ENCODE results near the gene BEST1. TPM values are rescaled to one million over a fixed set of nuclear protein-coding genes. Genes with fewer than 3 reads are reported as not detected.

The BEST1 gene
- total RNA-seq, 1 donor from 2014 or later = 0.58 TPM

GRCh38 chr11:61927501-61927900 lies 22.6 kb upstream of the BEST1 start:
- intact Hi-C loops (cut with micrococcal nuclease) = no loop called here
- Histone ChIP-seq H3K27ac (replicated peaks) (no peak overlapping the region), H3K4me3 (no peak overlapping the region), H3K27me3 (ENCODE audit: low read depth) (no peaks in the 10 kb centered on the region), H3K4me1 (peaks cover 20% of the 10 kb centered on the region), H3K9me3 (replicated peaks) (no peaks in the 10 kb centered on the region), H3K36me3 (no peaks in the 10 kb centered on the region)
- TF ChIP-seq, protein P1, sequence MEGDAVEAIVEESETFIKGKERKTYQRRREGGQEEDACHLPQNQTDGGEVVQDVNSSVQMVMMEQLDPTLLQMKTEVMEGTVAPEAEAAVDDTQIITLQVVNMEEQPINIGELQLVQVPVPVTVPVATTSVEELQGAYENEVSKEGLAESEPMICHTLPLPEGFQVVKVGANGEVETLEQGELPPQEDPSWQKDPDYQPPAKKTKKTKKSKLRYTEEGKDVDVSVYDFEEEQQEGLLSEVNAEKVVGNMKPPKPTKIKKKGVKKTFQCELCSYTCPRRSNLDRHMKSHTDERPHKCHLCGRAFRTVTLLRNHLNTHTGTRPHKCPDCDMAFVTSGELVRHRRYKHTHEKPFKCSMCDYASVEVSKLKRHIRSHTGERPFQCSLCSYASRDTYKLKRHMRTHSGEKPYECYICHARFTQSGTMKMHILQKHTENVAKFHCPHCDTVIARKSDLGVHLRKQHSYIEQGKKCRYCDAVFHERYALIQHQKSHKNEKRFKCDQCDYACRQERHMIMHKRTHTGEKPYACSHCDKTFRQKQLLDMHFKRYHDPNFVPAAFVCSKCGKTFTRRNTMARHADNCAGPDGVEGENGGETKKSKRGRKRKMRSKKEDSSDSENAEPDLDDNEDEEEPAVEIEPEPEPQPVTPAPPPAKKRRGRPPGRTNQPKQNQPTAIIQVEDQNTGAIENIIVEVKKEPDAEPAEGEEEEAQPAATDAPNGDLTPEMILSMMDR (IDR thresholded peaks at IDR 0.05; ENCODE audit: borderline replicate concordance) = no peak
- no peak for DNase-seq

- Histone ChIP-seq H3K9me3 (replicated peaks) (no peaks in the 10 kb centered on the region), H3K4me3 (no peak overlapping the region), H3K27me3 (ENCODE audit: low read depth) (no peaks in the 10 kb centered on the region), H3K4me1 (peaks cover 8% of the 10 kb centered on the region), H3K36me3 (no peaks in the 10 kb centered on the region), H3K27ac (replicated peaks) (no peak overlapping the region)
- intact Hi-C loops (cut with micrococcal nuclease) = no loop called here
- DNase-seq = no peak
- TF ChIP-seq, protein P1 (IDR thresholded peaks at IDR 0.05; ENCODE audit: borderline replicate concordance) = no peak
Observed at GRCh38 chr11:61928606-61929005, 21.5 kb upstream of the BEST1 start.

DNA sequence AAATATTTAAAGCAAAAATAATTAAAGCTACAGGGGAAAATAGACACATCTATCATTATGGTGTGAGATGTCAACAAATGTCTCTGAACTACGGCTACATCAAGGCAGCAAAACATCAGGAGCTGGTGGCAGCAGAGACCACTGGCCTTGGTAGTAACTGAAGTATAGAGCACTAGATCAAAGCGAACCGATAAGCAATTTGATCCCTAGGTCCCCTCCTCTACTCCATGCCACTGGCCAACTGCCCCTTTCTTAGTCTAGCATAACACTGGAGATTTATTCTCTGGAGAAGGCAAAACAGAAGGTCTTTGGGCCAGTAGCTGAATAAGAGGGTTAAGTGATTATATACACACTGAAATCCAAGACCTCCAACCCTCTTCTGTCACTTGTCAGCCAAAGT lies 19.2 kb upstream of the BEST1 start:
- no peak overlapping the region for H3K4me3 ChIP-seq
- TF ChIP-seq, protein P1 (IDR thresholded peaks at IDR 0.05; ENCODE audit: borderline replicate concordance) = no peak
- intact Hi-C loops (cut with micrococcal nuclease) = no loop called here
- no peak for DNase-seq
- H3K36me3 ChIP-seq = no peaks in the 10 kb centered on the region
- peaks cover 5% of the 10 kb centered on the region for H3K9me3 ChIP-seq (replicated peaks)
- no peak overlapping the region for H3K27ac ChIP-seq (replicated peaks)
- no peaks in the 10 kb centered on the region for H3K27me3 ChIP-seq (ENCODE audit: low read depth)
- H3K4me1 ChIP-seq = no peaks in the 10 kb centered on the region

- no peak overlapping the region for H3K27ac ChIP-seq (replicated peaks)
- intact Hi-C loops (cut with micrococcal nuclease) = no loop called here
- peaks cover 26% of the 10 kb centered on the region for H3K9me3 ChIP-seq (replicated peaks)
- no peak overlapping the region for H3K4me3 ChIP-seq
- H3K36me3 ChIP-seq = no peaks in the 10 kb centered on the region
- TF ChIP-seq, protein P1 (IDR thresholded peaks at IDR 0.05; ENCODE audit: borderline replicate concordance) = no peak
- DNase-seq = no peak
- H3K27me3 ChIP-seq (ENCODE audit: low read depth) = no peaks in the 10 kb centered on the region
- no peaks in the 10 kb centered on the region for H3K4me1 ChIP-seq
Observed at GRCh38 chr11:61935861-61936260, 14.3 kb upstream of the BEST1 start.

DNA sequence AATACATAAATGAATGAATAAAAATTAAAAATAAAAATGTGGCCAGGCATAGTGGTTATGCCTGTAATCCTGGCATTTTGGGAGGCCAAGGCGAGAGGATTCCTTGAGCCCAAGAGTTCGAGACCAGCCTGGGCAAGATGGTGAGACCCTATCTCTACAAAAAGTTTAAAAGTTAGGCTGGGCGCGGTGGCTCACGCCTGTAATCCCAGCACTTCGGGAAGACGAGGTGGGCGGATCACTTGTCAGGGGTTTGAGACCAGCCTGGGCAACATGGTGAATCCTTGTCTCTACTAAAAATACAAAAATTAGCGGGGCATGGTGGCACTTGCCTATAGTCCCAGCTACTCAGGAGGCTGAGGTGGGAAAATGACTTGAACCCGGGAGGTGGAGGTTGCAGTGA lies 9.7 kb upstream of the BEST1 start:
- intact Hi-C loops (cut with micrococcal nuclease) = loop anchor here (10.0 kb wide), 1 partner anchor 146 kb away; the partner anchor contains the start of genes FEN1 and TMEM258
- no peak for DNase-seq

More for the DNA sequence above, 9.7 kb upstream of the BEST1 start:
- Histone ChIP-seq H3K27me3 (ENCODE audit: low read depth) (no peaks in the 10 kb centered on the region), H3K36me3 (no peaks in the 10 kb centered on the region), H3K27ac (replicated peaks) (no peak overlapping the region), H3K4me1 (no peaks in the 10 kb centered on the region), H3K9me3 (replicated peaks) (peaks cover 28% of the 10 kb centered on the region), H3K4me3 (no peak overlapping the region)
- TF ChIP-seq, protein P1 (IDR thresholded peaks at IDR 0.05; ENCODE audit: borderline replicate concordance) = no peak

Data from left ventricle myocardium inferior (tissue), 1 donor.